H1 (cell line): ENCODE data around the gene FAM234A.

Experiments used
- CEBPB ChIP-seq: IDR thresholded peaks from 2 replicates; pipeline ENCODE4 v1.6.1; 2012; ENCODE audit warnings: low read depth, low read length
- NRF1 ChIP-seq: IDR thresholded peaks from 2 replicates; pipeline ENCODE4 v1.6.1; 2011; ENCODE audit warnings: mild to moderate bottlenecking, low read depth, low read length, improper control_type of control experiment
- POLR2A ChIP-seq, 2 experiments: IDR thresholded peaks; 1 replicate in 1 of 2; 2 replicates in 1 of 2; pipeline ENCODE4 v1.6.1; 2011; ENCODE audit warnings: low read depth in 2 of 2, low read length in 2 of 2, mild to moderate bottlenecking in 2 of 2; ENCODE audit errors: control extremely low read depth in 1 of 2
- POLR2AphosphoS5 ChIP-seq: IDR thresholded peaks from 2 replicates; pipeline ENCODE4 v1.6.1; 2011; ENCODE audit warnings: low read depth, low read length
- RAD21 ChIP-seq, 2 experiments: IDR thresholded peaks in 1 of 2; conservative IDR thresholded peaks in 1 of 2; 2 replicates each; pipeline ENCODE4 v1.6.1; 2011; ENCODE audit warnings: low read depth in 2 of 2, low read length in 2 of 2, improper control_type of control experiment in 1 of 2, inconsistent platforms in 1 of 2, mild to moderate bottlenecking in 1 of 2, moderate library complexity in 1 of 2
- TBP ChIP-seq: IDR thresholded peaks from 2 replicates; pipeline ENCODE4 v1.6.1; 2011; ENCODE audit warnings: low read depth, low read length, improper control_type of control experiment
- ZNF274 ChIP-seq: IDR thresholded peaks from 2 replicates; pipeline ENCODE4 v1.7.0; 2012; ENCODE audit warnings: low read length, borderline replicate concordance; ENCODE audit errors: extremely low read depth
- TF ChIP-seq, protein P1 (sequence below), 3 experiments: IDR thresholded peaks; 1 replicate in 2 of 3; 2 replicates in 1 of 3; pipeline versions ENCODE4 v1.5.1 to v1.6.1; 2011; ENCODE audit warnings: low read length in 3 of 3, mild to moderate bottlenecking in 3 of 3, inconsistent platforms in 2 of 3, low read depth in 1 of 3, moderate library complexity in 1 of 3; ENCODE audit not compliant: insufficient read depth in 1 of 3; ENCODE audit errors: control extremely low read depth in 1 of 3
- TF ChIP-seq, protein P2 (sequence below): IDR thresholded peaks from 2 replicates; pipeline ENCODE4 v1.6.1; 2011; ENCODE audit warnings: low read length, improper control_type of control experiment

DNA sequence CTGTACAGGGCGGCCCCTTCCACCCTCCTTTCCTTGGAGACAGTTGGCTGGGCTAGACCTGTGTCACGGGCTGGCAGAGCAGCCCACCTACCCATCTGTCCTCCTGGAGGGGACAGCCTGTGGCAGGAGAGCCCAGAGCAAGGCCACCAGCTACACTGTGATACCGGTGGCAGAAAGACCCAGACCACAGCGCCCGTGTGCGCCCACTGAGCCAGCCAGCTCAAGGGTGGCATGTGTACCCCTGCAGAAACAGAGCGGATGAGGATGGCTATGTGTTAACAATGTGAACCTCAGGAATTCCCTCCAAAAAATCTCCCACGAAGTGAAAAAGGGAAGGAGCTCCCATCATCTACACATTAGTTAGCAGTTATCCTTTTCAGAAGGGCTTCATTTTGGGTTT is 47.3 kb upstream of the FAM234A start:
- TF ChIP-seq POLR2A (IDR thresholded peaks at IDR 0.05; ENCODE audit: control extremely low read depth in 1 of 2, low read depth in 2 of 2, low read length in 2 of 2) (no peak), TBP (no peak), RAD21 (IDR thresholded peaks at IDR 0.05 in 1 of 2, conservative IDR thresholded peaks at IDR 0.05 in 1 of 2; ENCODE audit: low read depth in 2 of 2, low read length in 2 of 2) (no peak), POLR2AphosphoS5 (no peak), NRF1 (no peak), ZNF274 (no peak), CEBPB (no peak)
- TF ChIP-seq, protein P1, sequence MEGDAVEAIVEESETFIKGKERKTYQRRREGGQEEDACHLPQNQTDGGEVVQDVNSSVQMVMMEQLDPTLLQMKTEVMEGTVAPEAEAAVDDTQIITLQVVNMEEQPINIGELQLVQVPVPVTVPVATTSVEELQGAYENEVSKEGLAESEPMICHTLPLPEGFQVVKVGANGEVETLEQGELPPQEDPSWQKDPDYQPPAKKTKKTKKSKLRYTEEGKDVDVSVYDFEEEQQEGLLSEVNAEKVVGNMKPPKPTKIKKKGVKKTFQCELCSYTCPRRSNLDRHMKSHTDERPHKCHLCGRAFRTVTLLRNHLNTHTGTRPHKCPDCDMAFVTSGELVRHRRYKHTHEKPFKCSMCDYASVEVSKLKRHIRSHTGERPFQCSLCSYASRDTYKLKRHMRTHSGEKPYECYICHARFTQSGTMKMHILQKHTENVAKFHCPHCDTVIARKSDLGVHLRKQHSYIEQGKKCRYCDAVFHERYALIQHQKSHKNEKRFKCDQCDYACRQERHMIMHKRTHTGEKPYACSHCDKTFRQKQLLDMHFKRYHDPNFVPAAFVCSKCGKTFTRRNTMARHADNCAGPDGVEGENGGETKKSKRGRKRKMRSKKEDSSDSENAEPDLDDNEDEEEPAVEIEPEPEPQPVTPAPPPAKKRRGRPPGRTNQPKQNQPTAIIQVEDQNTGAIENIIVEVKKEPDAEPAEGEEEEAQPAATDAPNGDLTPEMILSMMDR (IDR thresholded peaks at IDR 0.05; ENCODE audit: control extremely low read depth in 1 of 3, insufficient read depth in 1 of 3, low read depth in 1 of 3, low read length in 3 of 3) = no peak
- TF ChIP-seq, protein P2, sequence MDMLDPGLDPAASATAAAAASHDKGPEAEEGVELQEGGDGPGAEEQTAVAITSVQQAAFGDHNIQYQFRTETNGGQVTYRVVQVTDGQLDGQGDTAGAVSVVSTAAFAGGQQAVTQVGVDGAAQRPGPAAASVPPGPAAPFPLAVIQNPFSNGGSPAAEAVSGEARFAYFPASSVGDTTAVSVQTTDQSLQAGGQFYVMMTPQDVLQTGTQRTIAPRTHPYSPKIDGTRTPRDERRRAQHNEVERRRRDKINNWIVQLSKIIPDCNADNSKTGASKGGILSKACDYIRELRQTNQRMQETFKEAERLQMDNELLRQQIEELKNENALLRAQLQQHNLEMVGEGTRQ = no peak
